Heart right ventricle (tissue), 16 donors: ENCODE results near the gene RFFL. TPM values are rescaled to one million over a fixed set of nuclear protein-coding genes. Genes with fewer than 3 reads are reported as not detected.
A peak's percentile ranks its signal among the peaks of the same experiment; 100 is the strongest.

ENCODE experiments used
- ATAC-seq, 8 donors: fragments of 200-7000 bp; cut with Tn5 transposase; one replicate each; pipeline ENCODE4 v1.9.1; 2020; ENCODE audit warnings: mild to moderate bottlenecking in 8 of 8, moderate library complexity in 8 of 8, moderate number of reproducible peaks in 1 of 8
- DNase-seq, 2 donors: peaks; one replicate each; pipeline ENCODE4 v3.0.0-alpha.2; 2020
- H3K27ac ChIP-seq, 10 donors: fragments of 200-600 bp; sonication (generic) in 2 of 10; one replicate each; pipeline versions ENCODE4 v1.5.0 to v1.8.0; 2020 to 2022; ENCODE audit warnings: mild to moderate bottlenecking in 3 of 10
- H3K27me3 ChIP-seq, 7 donors: fragments of 200-600 bp; one replicate each; pipeline ENCODE4 v1.8.0; 2021 to 2022; ENCODE audit warnings: mild to moderate bottlenecking in 2 of 7
- H3K36me3 ChIP-seq, 9 donors: fragments of 200-600 bp; sonication (generic) in 1 of 9; one replicate each; pipeline versions ENCODE4 v1.5.0 to v1.8.0; 2020 to 2022; ENCODE audit warnings: mild to moderate bottlenecking in 2 of 9
- H3K4me1 ChIP-seq, 9 donors: fragments of 200-600 bp; sonication (generic) in 1 of 9; one replicate each; pipeline versions ENCODE4 v1.5.0 to v1.8.0; 2020 to 2022; ENCODE audit warnings: mild to moderate bottlenecking in 4 of 9
- H3K4me3 ChIP-seq, 10 donors: fragments of 200-600 bp; sonication (generic) in 2 of 10; one replicate each; pipeline versions ENCODE4 v1.5.0 to v1.8.0; 2020 to 2022; ENCODE audit warnings: mild to moderate bottlenecking in 7 of 10, moderate library complexity in 2 of 10
- H3K9me3 ChIP-seq, 11 donors: fragments of 200-600 bp in 10 of 11; sonication (generic) in 2 of 11; one replicate each; pipeline versions ENCODE4 v1.5.0 to v1.8.0; 2013 to 2022; ENCODE audit warnings: mild to moderate bottlenecking in 2 of 11, control low read depth in 1 of 11, moderate library complexity in 1 of 11
- CTCF ChIP-seq, 9 donors: fragments of 200-600 bp; sonication (generic) in 2 of 9; IDR thresholded peaks; one replicate each; pipeline versions ENCODE4 v1.5.0 to v1.8.0; 2021 to 2022; ENCODE audit warnings: antibody characterized with exemption in 9 of 9, mild to moderate bottlenecking in 5 of 9, moderate library complexity in 1 of 9
- WGBS, 2 donors: extraction: QIAGEN DNeasy Blood & Tissue Kit; methylation state at CpG; one replicate each; pipeline ENCODE4 v1.1.7; 2013; ENCODE audit warnings: inconsistent platforms in 1 of 2; 5-methylcytosine and 5-hydroxymethylcytosine counted together
- intact Hi-C, 10 donors: fragments of 100-400 bp; cut with DNase I; formaldehyde crosslinking; loops; one replicate each; pipeline versions ENCODE4 v1.11.1 to v1.14.2; 2022
- polyA plus RNA-seq, 2 donors: library from polyadenylated mRNA; stranded (reverse); fragments of 200-250 nt; gene quantifications; one replicate each; pipeline ENCODE4 v1.2.3, GENCODE V29; 2013
- total RNA-seq, 10 donors: library from RNA; stranded (reverse); fragmentation: NEBNext Ultra II Directional in 3 of 10; extraction: Animal tissue kit (Norgen Biotek cat#: 25700) in 3 of 10; gene quantifications; one replicate each; pipeline versions ENCODE4 v1.2.1 to v1.2.4, GENCODE V29; 2021 to 2023
- donor health status: Arrhythmogenic right ventricular cardiomyopathy.
- donor health status: ischemic (EF 13 %, LVEDD 7.1; RV severe dilation, severe dysfunction).
- donor health status: healthy with polysubstance abuse.
- donor health status: DM: no; HTN: yes; CAD: no.
- donor health status: DM: no; HTN: no; CAD: no.
- donor health status: ischemic (EF 25% LVEDD 6.9; RV normal size, moderate dysfunction).
- donor health status: ischemic (EF 25% LVEDD 5.7; RV mildly dilated, moderate dysfunction).
- donor health status: healthy.
- donor health status: DM: yes; HTN: yes; CAD: no.
- donor health status: Ischemic cardiomyopathy.
- donor health status: ischemic (EF 35%, LVEDD 5.7; RV mildly dilated, moderate dysfunction).
- donor health status: nonischemic (EF 11% LVEDD 7.7; RV severe dilation, severe dysfunction).
- donor health status: DM: yes; HTN: yes; CAD: no.
- donor health status: PGD.
- donor health status: ischemic (EF 29% LVEDD 5.4; RV normal size, mild dysfunction).
- donor health status: nonischemic (EF 23%, LVEDD 6.1; RV moderate dilation, normal function).

RFFL gene
- total and polyA plus RNA-seq, 12 donors = 2.3 to 19.3 (median 13.5) TPM

GRCh38 chr17:35088881-35089585 lies 25.5 kb upstream of the RFFL start:
- H3K27me3 ChIP-seq = no peaks in the 10 kb centered on the region
- ATAC-seq = peak; percentile 93 to 98 (median 96)
- peaks cover 0 to 27% (median 11%) of the 10 kb centered on the region in 9 donors for H3K4me1 ChIP-seq
- no peaks in the 10 kb centered on the region for H3K9me3 ChIP-seq
- 0% methylated on average over 46 to 80 of the region's 80 CpGs for WGBS, 2 donors
- peak; percentile 85 to 91 for DNase-seq
- H3K36me3 ChIP-seq = no peaks in the 10 kb centered on the region
- peak; percentile 72 to 92 (median 84) for TF ChIP-seq CTCF (IDR thresholded peaks at IDR 0.05)
- peak overlapping the region; percentile 33 to 95 (median 86) for H3K27ac ChIP-seq
- peak overlapping the region; percentile 76 to 99 (median 92) for H3K4me3 ChIP-seq
- intact Hi-C loops = loop anchor here in 7 of 10 donors (1.0 to 10.0 kb wide), 7 partner anchors 30 to 107 kb away; partner anchors contain the start of genes RAD51D (in 3 of the 7) and LIG3 (in 2 of the 7)

- ATAC-seq = peak; percentile 53 to 82 (median 74)
- Histone ChIP-seq H3K27ac (peak overlapping the region; percentile 33 to 95 (median 86)), H3K36me3 (no peaks in the 10 kb centered on the region), H3K4me1 (peaks cover 0 to 27% (median 11%) of the 10 kb centered on the region in 9 donors), H3K27me3 (no peaks in the 10 kb centered on the region), H3K4me3 (peak overlapping the region; percentile 76 to 99 (median 92)), H3K9me3 (no peaks in the 10 kb centered on the region)
- peak; percentile 43 to 60 for DNase-seq
- intact Hi-C loops = loop anchor here in 6 of 10 donors (2.0 to 10.0 kb wide), 5 partner anchors 30 to 106 kb away; partner anchors contain the start of genes LIG3 (in 2 of the 6) and RAD51D (in 1 of the 6)
- 1% methylated on average over 26 of the region's 26 CpGs for WGBS, 2 donors
- TF ChIP-seq CTCF (IDR thresholded peaks at IDR 0.05) = peak in 1 of 9 donors; percentile 14
These were observed 24.9 kb upstream of the RFFL start for GRCh38 chr17:35088356-35088880.

- Histone ChIP-seq H3K27ac (peak overlapping the region in 9 of 10 donors; percentile 78 to 95 (median 87)), H3K9me3 (no peaks in the 10 kb centered on the region), H3K4me3 (peak overlapping the region; percentile 76 to 99 (median 92)), H3K4me1 (peaks cover 0 to 28% (median 11%) of the 10 kb centered on the region in 9 donors), H3K27me3 (no peaks in the 10 kb centered on the region), H3K36me3 (no peaks in the 10 kb centered on the region)
- WGBS, 2 donors = 37 to 41% methylated on average over 9 of the region's 9 CpGs
- DNase-seq (no peak), ATAC-seq (peak in 2 of 8 donors; percentile 4 to 5)
- TF ChIP-seq CTCF (IDR thresholded peaks at IDR 0.05) = no peak
- intact Hi-C loops = loop anchor here in 6 of 10 donors (2.0 to 10.0 kb wide), 5 partner anchors 31 to 106 kb away; partner anchors contain the start of genes LIG3 (in 2 of the 6) and RAD51D (in 1 of the 6)
These were observed 24.3 kb upstream of the RFFL start for GRCh38 chr17:35087731-35088355.

- no peak for DNase-seq
- no peak for ATAC-seq
- Histone ChIP-seq H3K27ac (no peak overlapping the region), H3K36me3 (no peaks in the 10 kb centered on the region), H3K27me3 (no peaks in the 10 kb centered on the region), H3K4me1 (peaks cover 0 to 36% (median 11%) of the 10 kb centered on the region in 9 donors), H3K9me3 (no peaks in the 10 kb centered on the region), H3K4me3 (no peak overlapping the region)
- TF ChIP-seq CTCF (IDR thresholded peaks at IDR 0.05) = no peak
- intact Hi-C loops = loop anchor here in 5 of 10 donors (5.0 to 10.0 kb wide), 3 partner anchors 90 to 105 kb away; partner anchors contain the start of gene LIG3 (in 2 of the 5)
- 94 to 96% methylated on average over 8 of the region's 8 CpGs for WGBS, 2 donors
These were observed 23.5 kb upstream of the RFFL start for GRCh38 chr17:35086931-35087573.
